Epithelial cell of esophagus (primary cell): ENCODE results near the gene PDE8A.

Experiments used
- DNase-seq: peaks from one replicate; pipeline ENCODE4 v3.0.0; 2010; ENCODE audit warnings: low read depth
- H3K4me3 ChIP-seq: 2 replicates; pipeline ENCODE4 v1.5.1; 2011; ENCODE audit warnings: mild to moderate bottlenecking, low read length, control low read depth
- CTCF ChIP-seq: IDR thresholded peaks from 2 replicates; pipeline ENCODE4 v1.5.1; 2011; ENCODE audit warnings: low read depth, mild to moderate bottlenecking, low read length, control low read depth, inconsistent platforms; ENCODE audit not compliant: insufficient read depth; ENCODE audit errors: missing control alignments

PDE8A gene

DNA sequence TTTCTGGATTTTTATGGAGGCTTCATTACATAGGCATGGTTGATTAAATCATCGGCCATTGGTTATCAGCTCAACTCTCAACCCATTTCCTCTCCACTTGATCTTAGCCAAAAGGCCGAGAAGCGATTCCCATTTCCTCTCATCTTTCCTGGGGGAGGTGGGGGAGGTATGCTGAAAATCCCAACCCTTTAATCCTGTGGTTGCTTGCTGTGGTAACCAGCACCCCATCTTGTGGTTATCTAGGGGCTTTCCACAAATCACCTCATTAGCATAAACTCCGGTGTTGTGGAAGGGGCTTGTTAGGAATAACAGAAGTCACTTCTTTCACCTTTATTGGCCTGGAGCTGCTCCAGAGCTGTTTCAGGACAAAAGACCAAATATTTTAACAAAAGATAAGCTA, 20.9 kb downstream of the PDE8A start:
- no peak overlapping the region for H3K4me3 ChIP-seq
- TF ChIP-seq CTCF = no peak
- no peak for DNase-seq

DNA sequence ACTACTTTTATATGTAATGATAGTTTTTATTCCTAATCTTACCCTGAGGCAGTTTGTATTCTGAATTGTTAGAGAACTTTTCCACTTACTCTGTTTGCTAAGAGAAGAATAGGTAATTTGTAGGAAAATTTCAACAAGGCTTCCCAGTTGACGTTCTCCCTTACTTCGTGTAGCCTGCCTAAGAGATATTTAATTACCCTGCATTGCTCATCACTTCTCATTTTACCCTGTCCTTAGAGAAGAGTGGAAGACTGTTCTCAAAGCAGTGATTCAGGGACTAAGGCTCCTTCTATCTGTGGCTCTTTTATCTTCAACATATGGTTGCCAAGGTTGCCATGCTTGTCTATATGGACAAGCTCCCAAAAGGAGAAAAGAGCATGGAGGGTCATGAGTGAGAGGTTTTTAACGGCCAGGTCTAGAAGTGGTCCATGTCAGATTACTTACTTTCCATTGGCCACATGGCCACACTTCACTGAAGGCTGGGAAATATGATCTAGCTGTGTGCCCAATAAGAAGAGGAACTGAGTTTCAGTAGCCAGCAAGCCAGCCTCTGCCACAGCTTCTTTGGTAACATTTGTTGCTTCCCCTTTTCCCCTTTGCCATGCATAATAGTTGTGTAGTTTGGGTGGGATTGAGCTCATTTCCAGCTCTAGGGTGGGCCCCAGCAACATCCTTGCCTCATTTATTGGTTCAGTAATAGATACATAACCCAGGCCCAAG, 22.1 kb downstream of the PDE8A start:
- H3K4me3 ChIP-seq = no peak overlapping the region
- TF ChIP-seq CTCF = no peak
- DNase-seq = no peak

DNA sequence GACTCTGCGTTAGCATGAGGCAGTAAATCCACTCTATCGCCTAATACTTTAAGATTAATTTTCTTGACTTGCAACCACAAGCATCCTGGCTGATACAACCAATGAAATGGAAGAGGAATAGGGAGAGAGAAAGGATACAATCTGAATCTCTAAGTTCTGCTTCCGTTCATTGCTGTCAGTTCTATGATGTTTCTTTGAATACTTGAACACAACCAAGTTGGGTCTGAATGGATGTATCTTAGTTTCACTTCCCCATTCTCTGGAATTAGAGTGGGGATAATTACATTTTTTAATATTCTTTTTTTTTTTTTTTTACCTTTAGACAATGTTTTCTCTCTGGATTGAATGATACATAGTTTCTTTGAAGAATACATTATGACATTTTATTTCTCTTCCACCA, 22.9 kb downstream of the PDE8A start:
- no peak for TF ChIP-seq CTCF
- no peak for DNase-seq
- H3K4me3 ChIP-seq = no peak overlapping the region

DNA sequence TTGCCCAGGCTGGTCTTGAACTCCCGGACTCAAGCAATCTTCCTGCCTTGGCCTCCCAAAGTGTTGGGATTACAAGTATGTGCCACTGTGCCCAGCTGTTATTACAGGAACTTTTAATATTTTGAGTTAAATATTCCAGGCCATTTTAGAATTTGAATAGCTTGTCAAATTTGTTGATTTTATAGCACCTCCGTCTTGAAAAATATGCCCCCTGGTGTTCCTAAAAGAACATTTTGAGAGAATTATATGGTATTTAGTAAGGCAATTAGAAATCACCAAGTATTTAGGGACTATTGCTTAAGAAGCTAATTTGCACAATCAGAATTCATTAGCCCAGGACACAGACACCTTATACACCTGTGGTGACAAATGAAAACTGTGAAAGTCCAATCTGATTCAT, 23.7 kb downstream of the PDE8A start:
- H3K4me3 ChIP-seq = no peak overlapping the region
- DNase-seq = no peak
- TF ChIP-seq CTCF = no peak

- DNase-seq = no peak
- H3K4me3 ChIP-seq = no peak overlapping the region
- no peak for TF ChIP-seq CTCF
Observed at GRCh38 chr15:85005746-85006145, 24.1 kb downstream of the PDE8A start.

DNA sequence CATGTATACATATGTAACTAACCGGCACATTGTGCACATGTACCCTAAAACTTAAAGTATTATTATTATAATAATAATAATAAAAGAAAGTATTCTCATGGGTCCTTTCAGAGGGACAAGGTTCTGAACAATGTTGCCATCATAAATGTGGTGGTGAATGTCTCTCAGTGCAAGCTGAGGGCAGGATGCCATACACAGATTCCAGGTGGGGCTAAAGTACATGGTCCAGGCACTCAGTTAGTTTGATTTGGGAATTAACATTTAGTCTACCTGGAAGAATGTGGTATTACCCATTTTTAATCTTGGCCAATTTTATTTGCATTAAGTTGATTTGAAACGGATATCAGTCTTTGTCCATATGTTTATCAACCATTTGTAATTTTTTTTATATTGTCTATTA, 24.5 kb downstream of the PDE8A start:
- DNase-seq = no peak
- no peak overlapping the region for H3K4me3 ChIP-seq
- TF ChIP-seq CTCF = no peak

GRCh38 chr15:85006655-85007054, 25.0 kb downstream of the PDE8A start:
- no peak overlapping the region for H3K4me3 ChIP-seq
- no peak for TF ChIP-seq CTCF
- no peak for DNase-seq
